ENCODE results near the gene GAPDH. TPM values are rescaled to one million over a fixed set of nuclear protein-coding genes. Genes with fewer than 3 reads are reported as not detected.

The GAPDH gene
- 6,940 and 9,259 TPM in 2 replicates for total RNA-seq

DNA sequence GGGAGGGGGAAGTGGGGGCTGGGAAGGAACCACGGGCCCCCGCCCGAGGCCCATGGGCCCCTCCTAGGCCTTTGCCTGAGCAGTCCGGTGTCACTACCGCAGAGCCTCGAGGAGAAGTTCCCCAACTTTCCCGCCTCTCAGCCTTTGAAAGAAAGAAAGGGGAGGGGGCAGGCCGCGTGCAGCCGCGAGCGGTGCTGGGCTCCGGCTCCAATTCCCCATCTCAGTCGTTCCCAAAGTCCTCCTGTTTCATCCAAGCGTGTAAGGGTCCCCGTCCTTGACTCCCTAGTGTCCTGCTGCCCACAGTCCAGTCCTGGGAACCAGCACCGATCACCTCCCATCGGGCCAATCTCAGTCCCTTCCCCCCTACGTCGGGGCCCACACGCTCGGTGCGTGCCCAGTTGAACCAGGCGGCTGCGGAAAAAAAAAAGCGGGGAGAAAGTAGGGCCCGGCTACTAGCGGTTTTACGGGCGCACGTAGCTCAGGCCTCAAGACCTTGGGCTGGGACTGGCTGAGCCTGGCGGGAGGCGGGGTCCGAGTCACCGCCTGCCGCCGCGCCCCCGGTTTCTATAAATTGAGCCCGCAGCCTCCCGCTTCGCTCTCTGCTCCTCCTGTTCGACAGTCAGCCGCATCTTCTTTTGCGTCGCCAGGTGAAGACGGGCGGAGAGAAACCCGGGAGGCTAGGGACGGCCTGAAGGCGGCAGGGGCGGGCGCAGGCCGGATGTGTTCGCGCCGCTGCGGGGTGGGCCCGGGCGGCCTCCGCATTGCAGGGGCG is at the start of gene GAPDH:
Gene GAPDH (plus strand): TSS at position 595 of the 772 bp plus-strand sequence. CDS start 316 bp downstream, outside the sequence.

DNA sequence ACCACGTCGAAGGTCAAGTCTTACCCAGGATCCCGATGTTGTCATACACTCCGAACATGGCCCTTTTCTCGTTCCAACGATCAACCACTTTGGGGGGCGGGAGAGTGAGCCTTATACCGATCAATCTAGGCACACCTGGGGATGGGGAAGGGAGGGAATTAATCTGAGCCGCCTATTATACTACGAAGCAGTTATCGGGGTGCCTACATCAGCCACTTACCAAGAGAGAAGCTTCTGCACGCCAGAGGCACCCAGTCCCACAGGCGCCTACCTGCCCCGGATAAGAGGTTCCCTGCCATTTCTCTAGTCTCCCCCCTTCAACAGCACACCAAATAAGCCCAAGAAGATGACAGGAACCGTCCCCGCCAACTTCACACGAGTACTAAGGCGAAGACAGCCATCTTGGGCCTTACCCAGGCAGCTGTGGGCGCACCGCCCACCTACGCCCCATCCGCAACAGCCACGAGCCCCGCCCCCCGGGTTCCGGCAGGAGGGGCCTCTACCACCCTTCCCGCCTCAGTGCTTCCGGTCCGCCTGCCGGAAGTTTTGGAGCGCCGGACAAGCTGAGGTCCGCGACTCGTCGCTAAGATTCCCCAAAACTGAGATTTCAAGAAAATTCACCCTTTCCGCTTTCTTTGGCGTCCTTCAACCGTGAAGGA is 41.4 kb upstream of the GAPDH start, which contains the start of gene MRPL51:
Gene MRPL51 (minus strand): TSS at position 425 of the 659 bp plus-strand sequence. CDS start 126 bp downstream, at position 299.

DNA sequence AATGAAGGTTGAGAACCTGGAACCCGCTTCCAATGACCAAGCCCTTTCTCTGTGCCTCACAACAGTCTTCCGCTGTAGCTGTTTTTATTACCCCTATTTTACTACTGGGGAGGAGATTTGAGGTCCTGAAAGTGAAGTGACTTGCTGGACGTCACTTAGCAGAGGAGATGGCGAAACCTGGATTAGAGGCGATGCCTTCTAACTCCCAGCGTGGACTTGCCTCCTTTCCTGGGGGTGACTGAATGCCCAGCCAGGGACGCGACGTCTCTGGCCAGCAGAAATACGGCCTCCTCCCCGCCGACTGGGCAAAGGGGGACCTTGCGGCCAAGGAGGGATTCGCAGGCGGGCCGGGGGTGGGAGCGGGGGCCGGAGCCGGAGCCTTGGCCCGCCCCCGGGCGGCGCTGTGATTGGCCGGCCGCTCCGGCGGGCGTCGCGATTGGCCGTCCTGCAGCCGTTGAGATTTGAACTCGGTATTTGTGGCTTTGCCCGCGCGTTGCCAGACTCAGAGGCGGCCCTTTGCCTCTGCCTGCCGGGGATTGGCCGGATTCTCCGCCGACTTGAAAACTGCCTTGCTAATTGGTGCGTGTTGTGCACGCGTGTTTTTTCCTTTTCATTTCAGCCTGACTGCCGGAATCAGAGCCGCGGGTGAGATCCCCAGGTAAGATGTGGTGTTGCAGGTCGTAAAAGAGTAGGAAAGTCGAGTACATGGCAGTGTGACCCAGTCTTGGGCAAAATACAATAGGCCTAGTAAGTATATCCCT is 40.6 kb upstream of the GAPDH start, which contains the start of gene NCAPD2:
Gene NCAPD2 (plus strand): TSS at position 606 of the 761 bp plus-strand sequence. CDS start 997 bp downstream, outside the sequence.

Small RNA genes lying within 50 kb of the gene (small RNA-seq; reads per million reads assigned to genes)
- gene SCARNA11: 20.4 reads per million, percentile 97 among the genes with 10 or more reads in this experiment

Other genes starting within 250 kb of the GAPDH start
- gene PLEKHG6, start 223.8 kb upstream of the GAPDH start, total RNA-seq: under 0.01 TPM in 1 of 2 replicates, not detected in the other
- 123 and 161 TPM in 2 replicates for gene TNFRSF1A, start 192.4 kb upstream of the GAPDH start, total RNA-seq
- gene SCNN1A, start 159.0 kb upstream of the GAPDH start, total RNA-seq: 0.10 and 0.65 TPM in 2 replicates
- gene LTBR, start 150.4 kb upstream of the GAPDH start, total RNA-seq: 108 and 135 TPM in 2 replicates
- not detected in 2 replicates for gene CD27, start 89.6 kb upstream of the GAPDH start, total RNA-seq
- gene TAPBPL, start 82.5 kb upstream of the GAPDH start, total RNA-seq: 8.2 and 9.3 TPM in 2 replicates
- 4.6 and 4.8 TPM in 2 replicates for gene VAMP1, start 63.8 kb upstream of the GAPDH start, total RNA-seq
- gene MRPL51, start 41.3 kb upstream of the GAPDH start, total RNA-seq: 80.0 and 92.2 TPM in 2 replicates
- gene NCAPD2, start 40.4 kb upstream of the GAPDH start, total RNA-seq: 38.2 and 48.4 TPM in 2 replicates
- 9.7 and 12.7 TPM in 2 replicates for gene IFFO1, start 21.5 kb downstream of the GAPDH start, total RNA-seq
- gene NOP2, start 33.8 kb downstream of the GAPDH start, total RNA-seq: 35.3 and 40.0 TPM in 2 replicates
- gene CHD4, start 72.9 kb downstream of the GAPDH start, total RNA-seq: 225 and 228 TPM in 2 replicates
- 0.10 TPM in 1 of 2 replicates, not detected in the other for gene LPAR5, start 101.4 kb downstream of the GAPDH start, total RNA-seq
- 0.57 and 1.6 TPM in 2 replicates for gene ACRBP, start 112.9 kb downstream of the GAPDH start, total RNA-seq
- gene ING4, start 128.6 kb downstream of the GAPDH start, total RNA-seq: 37.7 and 40.8 TPM in 2 replicates
- 30.2 and 31.4 TPM in 2 replicates for gene ZNF384, start 154.9 kb downstream of the GAPDH start, total RNA-seq
- not detected in 2 replicates for gene PIANP, start 166.3 kb downstream of the GAPDH start, total RNA-seq
- 42.5 and 45.7 TPM in 2 replicates for gene COPS7A, start 189.5 kb downstream of the GAPDH start, total RNA-seq
- gene MLF2, start 218.6 kb downstream of the GAPDH start, total RNA-seq: 141 and 153 TPM in 2 replicates
- 126 and 169 TPM in 2 replicates for gene PTMS, start 231.8 kb downstream of the GAPDH start, total RNA-seq
- gene LAG3, start 238.0 kb downstream of the GAPDH start, total RNA-seq: 0.10 and 0.33 TPM in 2 replicates